ENCODE data around the gene DHX30.

The DHX30 gene

DNA sequence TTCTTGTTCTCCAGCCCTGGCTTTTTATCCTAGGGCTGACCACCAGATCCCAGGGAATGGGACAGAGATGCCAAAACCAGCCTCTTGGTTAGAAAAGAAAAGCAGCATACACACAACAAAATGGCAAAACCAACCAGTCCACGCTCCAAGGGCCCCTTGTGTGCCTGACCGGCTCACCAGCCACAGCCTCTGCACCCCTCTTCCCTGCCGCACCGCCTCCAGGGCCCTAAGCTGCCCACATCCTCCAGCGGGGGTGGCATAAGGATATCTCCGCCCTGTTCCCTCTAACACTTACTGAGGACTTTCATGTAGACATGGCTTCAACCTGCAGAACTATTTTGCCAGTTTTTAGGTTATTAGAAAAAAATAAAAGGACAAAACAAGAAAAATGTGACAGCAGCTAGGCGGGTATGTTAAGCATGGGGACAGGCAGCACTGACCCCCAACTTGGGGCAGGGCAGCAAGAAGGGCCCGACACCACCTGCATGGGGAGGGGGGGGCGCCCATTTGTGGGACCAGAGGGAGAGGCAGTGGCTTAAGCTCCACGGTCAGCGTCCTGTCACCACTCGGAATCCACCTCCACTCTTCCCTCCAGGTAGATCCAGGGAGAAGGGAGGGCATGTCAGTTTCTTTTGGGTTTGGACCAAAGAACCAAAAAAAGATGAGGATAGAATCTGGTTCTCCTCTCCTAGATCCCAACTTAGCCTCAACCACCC, 49.1 kb downstream of the DHX30 start:
- no peak for DNase-seq (ENCODE audit: low read depth in 2 of 2, low spot score in 1 of 2)

DNA sequence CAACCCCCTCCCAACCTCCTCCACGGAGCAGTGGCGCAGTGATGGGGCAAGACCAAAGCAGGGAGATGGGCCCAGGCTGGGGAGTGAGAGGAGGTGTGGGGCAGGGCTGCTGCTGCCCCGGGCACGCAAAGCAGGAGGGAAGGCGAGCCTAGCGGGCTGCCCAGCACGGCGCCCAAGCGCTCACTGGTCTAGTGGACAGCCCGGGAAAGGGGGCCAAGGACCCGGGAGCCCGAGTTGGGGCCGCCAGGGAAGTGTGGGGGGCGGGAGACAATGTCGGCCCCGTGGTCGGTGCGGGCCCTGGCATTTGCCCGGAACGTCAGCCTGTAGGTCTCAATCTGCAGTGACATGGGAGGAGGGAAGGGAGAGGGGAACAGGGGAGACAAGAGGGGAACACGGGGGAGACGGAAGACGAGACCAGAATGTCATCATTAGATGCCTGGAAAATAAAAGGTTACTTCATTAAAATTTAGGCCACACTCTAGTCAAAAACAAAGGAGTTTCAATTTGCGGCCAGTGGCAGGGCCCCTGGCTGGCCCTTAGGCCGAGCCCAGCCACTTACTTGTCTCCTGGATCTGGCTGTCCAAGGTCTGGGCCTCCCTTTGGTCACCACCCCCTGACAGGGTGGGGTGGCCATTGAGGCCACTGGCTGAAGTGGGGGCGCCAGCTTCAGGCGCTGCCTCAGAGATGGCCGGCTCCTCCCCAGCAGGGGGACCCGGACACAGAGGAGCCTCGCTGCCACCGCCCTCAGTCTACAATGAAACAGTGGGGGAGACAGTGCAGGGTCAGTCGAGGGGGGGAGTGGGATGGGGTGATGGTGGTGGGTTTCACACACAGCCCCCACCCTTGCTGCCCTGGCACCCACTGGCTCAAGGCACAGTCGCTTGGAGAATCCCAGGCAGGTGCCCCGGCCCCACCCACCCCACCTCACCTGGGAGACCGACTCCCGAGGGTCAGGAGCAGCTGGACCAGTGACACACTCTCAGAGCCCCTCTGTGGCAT, 50.0 kb downstream of the DHX30 start:
- no peak for DNase-seq (ENCODE audit: low read depth in 2 of 2, low spot score in 1 of 2)

DNA sequence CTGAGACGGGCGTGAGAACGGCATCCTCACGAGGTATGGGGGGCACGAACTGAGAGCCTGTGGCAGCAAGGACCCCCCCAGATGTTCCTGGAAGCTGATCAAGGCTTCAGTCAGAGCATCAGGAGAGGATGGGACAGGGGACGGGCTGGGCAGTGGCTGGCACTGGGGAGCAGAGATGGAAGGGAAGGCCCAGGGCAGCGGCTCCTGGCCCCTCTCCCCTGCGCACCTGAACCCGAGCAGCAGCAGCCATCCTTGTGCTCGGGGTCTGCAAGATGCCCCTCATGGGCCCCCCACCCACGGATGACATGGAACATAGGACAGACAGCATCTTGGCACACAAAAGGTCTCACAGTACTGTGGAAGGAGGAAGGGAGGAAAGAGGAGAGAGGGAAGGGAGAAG, 51.3 kb downstream of the DHX30 start:
- no peak for DNase-seq (ENCODE audit: low read depth in 2 of 2, low spot score in 1 of 2)

DNA sequence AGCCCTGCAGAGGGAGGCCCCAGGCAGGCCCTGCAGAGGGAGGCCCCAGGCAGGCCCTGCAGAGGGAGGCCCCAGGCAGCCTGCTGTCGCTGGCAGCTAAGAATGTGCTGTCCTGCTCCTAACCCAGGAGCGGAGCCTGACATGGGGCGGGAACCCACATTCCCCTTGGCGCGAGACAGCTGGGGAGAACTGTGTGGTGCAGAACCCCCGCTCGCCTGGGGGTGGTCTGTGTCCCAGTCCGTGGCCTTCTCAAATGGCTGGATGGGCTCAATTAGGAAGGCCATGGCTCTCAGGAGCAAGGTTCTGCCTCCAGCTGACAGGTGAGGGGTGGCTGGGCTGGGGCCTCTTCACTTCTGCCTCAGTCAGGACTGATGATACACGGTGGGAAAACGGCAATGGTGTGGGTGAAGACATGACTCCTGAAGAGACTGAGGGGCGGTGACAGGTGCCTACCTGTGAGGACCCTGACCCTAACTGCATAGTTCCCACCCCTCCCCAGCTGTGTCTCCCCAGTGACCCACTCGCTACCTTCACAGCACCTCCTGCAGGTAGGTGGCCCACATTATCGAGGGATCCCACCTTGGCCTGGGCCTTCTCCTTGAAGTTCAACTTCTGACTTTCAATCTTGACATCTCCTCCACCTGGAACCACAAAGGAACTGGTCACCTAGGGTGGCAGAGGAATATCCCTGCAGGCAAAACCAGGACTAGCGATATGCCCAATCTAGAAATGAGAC, 52.0 kb downstream of the DHX30 start:
- DNase-seq (ENCODE audit: low read depth in 2 of 2, low spot score in 1 of 2), result no peak

DNA sequence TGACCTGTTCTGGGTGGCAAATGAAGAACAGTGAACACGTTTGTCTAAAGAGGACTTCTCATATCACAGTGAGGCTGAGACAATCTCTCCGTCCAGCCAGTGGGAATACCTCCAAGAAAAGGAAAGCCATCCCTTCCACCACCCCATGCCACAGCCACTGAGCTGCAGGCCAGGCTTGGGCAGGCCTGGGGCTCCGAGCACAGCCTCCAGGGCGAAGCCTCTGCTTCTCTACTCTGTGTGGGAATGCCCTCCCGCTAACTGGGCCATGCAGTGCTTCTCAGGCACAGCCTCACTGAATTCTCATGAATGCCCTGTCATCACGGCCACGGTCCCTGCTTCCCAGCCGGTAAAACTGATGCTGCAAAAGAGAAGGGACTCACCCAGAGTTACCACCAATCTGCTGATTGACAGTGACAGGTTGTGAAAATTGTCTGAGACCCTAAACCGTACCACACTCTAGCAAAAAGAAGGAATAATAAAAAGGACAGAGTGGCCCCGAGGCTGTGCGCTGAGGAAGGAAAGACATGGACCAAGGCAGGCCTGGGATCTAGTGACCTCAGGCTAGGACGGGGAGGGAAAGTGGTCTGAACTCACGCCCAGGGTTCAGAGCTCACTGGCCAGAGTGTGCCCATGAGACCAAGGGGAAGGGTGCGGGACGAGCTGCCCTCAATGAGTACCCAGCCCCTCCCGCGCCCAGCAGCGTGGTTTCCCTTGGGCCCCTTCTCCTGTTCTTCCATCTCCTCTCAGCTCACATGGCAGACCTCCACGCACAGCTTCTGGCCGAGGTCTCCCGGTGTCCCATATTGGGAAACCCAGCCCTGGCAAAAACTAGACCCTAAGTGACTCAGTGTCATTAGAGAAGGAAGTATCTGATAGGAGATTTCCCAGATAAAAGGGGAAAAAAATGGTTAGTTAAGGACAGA, 52.8 kb downstream of the DHX30 start:
- no peak for DNase-seq (ENCODE audit: low read depth in 2 of 2, low spot score in 1 of 2)

DNA sequence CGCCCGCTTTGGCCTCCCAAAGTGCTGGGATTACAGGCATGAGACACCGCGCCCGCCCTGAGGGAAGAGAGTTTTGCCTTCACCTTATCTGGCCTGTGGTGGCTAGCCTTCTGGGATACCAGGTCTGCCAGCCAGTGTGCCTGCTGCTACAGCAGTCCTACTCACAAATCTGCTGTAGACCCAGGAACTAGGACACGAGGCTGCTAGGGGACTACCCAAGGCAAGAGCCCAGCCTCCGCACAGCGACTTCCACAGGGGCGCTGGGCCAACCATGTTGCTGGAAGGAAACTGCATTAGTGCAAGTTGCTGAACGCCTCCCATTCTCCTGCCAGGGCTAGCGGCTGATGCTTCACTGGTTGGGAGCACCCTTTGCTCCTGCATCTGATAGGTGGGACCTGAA, 53.7 kb downstream of the DHX30 start:
- no peak for DNase-seq (ENCODE audit: low read depth in 2 of 2, low spot score in 1 of 2)

DNA sequence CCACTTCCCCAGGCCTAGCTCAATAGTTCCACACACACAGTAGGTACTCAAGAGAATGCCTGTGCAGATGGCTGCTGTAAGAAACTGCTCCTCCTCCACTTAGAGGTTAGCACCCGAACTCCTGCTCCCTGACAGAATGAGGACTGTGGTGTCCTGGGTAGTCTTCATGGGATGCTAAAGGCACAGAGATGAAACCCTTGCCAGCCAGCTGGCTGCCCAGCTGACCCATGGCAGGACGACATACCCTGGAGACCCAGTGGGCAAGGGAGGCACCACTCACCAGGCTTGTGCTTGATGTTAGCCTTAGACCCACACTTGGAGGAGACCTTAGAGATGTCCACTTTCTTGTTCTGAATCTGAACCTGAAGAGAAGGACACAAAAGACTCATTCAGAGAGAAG, 54.2 kb downstream of the DHX30 start:
- DNase-seq (ENCODE audit: low read depth in 2 of 2, low spot score in 1 of 2), result no peak

DNA sequence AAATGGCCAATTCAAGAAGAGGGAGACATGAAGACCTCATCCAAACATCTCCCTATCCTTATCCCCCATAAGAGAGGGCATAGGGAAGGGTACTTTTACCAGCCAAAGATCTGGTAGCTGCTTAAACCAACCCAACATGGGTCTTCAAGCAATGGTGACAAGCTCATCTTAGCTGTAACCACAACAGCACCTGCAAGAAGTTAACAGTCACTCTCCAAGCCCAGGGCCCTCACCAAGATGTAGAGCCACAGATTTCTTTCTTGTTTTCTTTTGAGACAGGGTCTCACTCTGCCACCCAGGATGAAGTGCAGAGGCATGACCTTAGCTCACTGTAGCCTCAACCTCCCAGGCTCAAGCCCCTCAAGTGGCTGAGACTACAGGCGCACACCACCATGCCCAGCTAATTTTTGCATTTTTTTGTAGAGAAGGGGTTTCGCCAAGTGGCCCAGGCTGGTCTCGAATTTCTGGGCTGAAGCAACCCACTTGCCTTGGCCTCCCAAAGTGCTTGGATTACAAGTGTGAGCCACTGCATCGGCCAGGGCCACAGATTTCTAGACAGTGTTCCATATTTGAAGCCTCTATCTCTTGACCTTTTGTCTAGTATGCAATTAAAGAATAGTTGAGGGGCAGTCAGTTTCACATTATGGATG, 57.1 kb downstream of the DHX30 start:
- DNase-seq (ENCODE audit: low read depth in 2 of 2, low spot score in 1 of 2), result no peak

DNA sequence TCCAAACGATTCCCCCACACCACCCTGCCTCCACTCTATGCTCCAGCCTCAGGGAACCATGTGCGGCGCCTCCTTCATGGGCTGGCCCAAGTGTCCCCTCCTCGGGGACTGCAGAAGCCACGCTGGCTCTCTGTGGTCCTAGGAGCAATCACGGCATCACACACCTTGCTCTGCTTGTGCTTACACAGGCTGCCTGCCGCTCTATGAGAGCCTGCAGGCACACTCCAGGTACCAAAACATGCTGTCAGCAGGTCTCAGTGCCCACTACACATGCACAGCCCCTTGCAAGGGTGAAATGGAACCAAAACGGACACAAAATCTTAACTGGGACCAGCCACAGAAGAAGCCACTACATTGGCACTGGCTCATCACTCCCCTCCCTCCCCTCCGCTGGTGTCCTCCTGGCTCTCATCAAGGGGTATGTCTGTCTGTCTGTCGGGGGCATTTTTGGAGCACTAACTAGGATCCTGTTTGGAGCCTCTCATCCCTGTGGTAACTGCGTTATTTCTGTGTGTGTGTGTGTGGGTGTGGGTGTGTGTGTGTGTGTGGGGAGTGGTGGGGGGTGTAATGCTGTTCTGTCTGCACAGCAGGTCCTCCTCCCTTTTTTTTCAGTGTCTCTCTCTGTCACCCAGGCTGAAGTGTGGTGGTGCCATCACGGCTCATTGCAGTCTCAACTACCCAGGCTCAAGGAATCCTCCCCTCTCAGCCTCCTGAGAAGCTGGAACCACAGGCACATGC, 60.6 kb downstream of the DHX30 start:
- no peak for DNase-seq (ENCODE audit: low read depth in 2 of 2, low spot score in 1 of 2)

DNA sequence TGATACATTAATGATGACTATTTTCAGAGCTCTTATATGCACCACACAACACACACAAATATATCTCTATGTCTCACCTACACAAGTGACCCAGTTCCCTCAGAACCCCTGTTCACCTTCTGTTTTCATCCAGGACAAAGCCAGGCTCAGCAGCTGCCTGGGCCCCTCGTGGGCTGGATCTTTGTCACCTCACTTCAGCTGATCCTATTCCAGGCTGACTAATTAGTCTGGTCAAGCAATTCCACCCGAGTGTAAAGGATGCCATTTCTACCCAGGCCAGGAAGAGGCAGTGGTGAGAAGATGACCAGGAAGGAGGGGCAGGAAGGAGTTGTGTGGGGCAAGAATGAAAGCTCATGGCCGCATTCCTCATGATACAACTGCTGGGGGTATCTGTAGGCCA, 62.3 kb downstream of the DHX30 start:
- DNase-seq (ENCODE audit: low read depth in 2 of 2, low spot score in 1 of 2), result no peak

DNA sequence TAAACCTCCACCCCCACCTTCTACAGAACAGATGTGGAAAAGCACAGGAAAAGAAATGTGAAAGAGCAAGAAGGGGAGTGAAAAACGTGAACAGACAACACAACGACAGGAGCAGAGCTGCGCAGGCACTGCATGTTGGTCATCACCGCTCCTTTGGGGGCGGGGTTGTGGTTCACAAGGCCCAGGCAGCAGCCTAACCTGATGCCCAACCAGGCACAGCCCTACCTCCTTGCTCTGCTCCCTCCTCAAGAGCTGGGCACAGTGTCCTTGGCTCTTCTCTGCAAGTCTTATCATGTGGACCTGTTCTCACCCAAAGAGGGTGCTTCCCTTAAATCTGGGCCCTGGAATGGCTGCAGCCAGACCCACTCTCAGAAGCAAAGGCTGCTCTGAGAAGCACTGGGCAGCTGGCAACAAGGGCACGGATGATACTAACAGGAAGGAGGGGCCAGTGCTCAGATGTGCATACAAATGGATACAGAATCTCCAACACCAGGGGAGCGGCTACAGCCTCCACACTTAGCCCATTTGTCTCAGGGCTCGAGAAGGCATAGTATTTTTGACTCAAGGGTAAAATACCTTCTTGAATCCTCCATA, 64.6 kb downstream of the DHX30 start:
- no peak for DNase-seq (ENCODE audit: low read depth in 2 of 2, low spot score in 1 of 2)

DNA sequence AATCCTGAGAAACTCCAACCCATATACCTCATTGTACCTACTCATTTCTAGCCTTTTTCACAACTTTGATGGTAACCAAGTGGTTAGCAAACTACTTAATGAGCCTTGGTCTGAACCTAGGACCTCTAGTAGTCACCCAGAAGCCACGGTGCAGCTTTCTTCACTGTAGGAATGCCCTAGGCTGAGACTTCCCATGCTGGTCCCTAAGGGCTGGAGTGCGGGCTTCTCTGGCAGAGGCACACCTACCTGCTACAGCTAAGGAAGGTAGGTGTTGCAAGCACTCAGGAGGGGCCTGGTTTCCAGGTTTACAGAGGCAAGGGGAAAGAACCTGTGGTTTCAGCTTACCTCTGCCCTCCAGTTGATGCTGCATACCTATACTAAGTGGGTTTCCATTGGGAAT, 65.4 kb downstream of the DHX30 start:
- no peak for DNase-seq (ENCODE audit: low read depth in 2 of 2, low spot score in 1 of 2)

DNA sequence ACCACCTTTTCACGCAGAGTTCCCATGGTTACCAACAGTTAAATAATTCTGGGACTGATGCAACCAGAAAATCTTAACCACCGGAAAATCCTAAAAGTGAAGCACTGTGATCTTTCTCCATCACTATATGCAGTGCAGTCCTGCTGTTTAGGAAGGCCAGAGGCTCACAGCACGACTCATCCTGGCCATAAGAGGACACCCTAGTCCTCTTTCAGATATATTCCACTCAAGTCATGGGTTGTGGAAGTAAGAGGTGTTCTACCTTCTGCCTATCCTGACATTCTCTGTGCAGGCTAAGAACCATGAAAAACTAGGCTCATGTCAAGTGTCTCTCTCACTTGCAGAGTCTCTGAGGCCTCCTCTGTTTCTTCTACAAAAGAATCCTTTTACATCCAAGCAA, 67.2 kb downstream of the DHX30 start:
- no peak for DNase-seq (ENCODE audit: low read depth in 2 of 2, low spot score in 1 of 2)

DNA sequence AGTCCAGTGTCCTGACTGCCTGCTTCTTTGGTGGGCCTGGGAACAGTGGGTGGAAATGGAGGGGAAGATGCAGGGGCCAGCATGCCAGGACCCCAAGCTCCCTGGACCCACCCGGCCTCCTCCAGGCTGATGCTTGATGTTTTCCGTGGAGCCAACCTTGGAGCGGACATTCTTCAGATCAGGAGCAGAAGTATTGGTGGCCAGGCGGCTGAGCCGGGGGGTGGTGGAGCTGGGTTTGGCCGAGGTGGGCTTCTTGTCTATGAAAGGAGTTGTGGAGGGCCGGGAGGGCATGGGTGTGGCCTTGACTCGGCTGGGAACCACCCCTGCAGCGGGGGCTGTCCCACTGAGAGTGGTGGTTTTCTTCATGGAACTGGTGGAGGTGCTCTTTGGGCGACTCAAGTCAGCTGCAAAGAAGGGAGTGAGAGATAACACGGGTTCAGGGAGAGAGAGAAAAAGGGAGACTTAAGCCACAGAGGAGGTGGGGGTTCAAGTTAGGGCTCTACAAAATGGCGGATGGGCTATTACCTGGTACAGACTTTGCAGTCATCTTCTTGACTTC, 67.8 kb downstream of the DHX30 start:
- no peak for DNase-seq (ENCODE audit: low read depth in 2 of 2, low spot score in 1 of 2)

DNA sequence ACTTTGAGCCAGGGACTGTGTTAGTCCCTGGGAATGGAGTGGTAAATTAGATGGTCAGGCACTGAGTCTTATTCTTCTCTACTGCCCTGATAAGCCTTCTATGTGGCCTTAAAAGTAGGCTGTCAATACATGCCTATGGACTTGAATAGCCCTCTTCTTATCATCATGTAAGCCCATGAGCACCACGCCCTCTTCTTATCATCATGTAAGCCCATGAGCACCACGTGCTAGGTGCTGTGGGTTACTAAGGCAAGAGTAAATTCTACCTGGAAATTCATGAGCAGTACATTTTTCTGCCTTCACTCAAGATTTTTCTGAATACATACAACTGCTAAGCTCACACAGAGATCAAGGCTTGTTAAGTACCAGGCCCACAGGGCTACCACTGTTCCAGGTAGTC, 68.5 kb downstream of the DHX30 start:
- no peak for DNase-seq (ENCODE audit: low read depth in 2 of 2, low spot score in 1 of 2)

DNA sequence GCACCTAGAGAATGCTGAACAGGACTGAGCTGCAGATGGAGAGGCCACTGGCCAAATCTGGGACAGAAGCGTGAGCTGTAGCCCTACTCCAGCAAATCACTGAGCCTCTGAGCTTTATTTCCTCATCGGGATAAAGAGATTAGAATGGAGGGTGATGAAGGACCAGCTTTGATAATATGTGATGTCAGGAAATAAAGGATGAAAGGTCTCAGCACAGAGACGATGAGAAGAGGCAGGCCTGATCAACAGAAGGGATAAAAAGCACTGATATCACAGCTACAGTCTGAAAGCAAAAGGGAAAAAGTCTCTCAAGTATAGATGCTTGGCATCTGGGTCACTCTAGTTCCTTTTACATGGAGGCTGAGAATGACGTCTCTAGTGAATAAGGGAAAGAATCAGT, 70.0 kb downstream of the DHX30 start:
- no peak for DNase-seq (ENCODE audit: low read depth in 2 of 2, low spot score in 1 of 2)

DNA sequence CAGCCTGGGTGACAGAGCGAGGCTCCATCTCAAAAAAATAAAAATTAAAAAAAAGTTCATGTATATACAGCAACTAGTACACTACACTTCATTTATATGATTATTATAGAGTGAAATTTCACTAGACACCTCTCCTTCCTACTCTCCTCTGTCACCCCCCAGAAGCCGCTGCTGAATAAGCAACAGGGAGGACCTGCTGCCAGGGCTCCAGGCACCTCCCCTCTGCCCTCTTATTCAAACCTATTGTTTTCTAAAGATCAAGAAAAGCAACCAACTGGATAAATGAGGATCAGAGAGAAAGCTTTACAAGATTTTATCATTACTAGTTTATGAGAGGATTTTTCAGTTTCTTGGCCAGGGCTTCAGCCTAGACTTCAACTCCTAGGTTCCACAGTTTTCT, 71.5 kb downstream of the DHX30 start:
- DNase-seq (ENCODE audit: low read depth in 2 of 2, low spot score in 1 of 2), result no peak

DNA sequence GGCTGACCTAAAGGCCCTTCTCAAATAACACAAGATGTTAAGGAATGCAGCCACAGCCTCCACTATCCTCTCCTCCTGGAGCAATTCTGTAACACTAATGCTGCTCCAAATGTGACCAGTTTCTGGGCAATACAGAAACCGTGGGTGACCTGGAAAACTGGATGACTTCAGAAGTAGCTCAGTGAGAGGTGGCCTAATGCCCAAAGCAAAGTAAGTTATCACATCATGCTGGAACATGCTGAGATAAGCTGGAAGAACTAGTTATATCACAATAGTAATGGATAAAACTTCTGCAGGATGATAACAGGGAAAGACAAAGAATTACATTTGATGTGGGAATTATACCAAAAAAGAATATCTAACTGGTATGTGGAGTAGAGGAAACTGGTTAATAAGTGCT, 72.0 kb downstream of the DHX30 start:
- DNase-seq (ENCODE audit: low read depth in 2 of 2, low spot score in 1 of 2), result no peak

DNA sequence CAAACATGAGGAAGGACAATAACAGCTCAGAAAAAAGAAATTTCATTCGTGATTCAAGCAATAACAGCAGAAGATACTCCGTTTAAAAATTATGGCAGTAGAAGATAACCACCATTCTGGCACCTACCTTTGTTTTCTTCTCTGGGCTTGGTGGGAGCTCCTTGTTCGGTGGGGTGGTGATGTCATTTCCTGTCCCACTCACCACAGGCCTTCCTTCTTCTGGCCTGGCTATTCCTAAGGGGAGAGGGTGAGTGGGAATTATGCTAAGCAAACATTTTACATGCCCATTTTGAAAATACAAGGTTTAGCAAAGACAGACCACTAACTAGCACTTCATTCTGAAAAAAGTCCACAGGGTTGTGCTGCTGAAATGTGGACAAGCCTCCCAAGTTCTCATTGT, 74.4 kb downstream of the DHX30 start:
- DNase-seq (ENCODE audit: low read depth in 2 of 2, low spot score in 1 of 2), result no peak

Measured in stimulated activated CD8-positive, alpha-beta memory T cell treated with anti-CD3 and anti-CD28 coated beads, Interleukin-4, amount 100 ng/mL, for 4 hours (primary cell).